Measurements from ENCODE around the gene IER5L. TPM values are rescaled to one million over a fixed set of nuclear protein-coding genes. Genes with fewer than 3 reads are reported as not detected.

IER5L gene
- 16.7 TPM for total RNA-seq

DNA sequence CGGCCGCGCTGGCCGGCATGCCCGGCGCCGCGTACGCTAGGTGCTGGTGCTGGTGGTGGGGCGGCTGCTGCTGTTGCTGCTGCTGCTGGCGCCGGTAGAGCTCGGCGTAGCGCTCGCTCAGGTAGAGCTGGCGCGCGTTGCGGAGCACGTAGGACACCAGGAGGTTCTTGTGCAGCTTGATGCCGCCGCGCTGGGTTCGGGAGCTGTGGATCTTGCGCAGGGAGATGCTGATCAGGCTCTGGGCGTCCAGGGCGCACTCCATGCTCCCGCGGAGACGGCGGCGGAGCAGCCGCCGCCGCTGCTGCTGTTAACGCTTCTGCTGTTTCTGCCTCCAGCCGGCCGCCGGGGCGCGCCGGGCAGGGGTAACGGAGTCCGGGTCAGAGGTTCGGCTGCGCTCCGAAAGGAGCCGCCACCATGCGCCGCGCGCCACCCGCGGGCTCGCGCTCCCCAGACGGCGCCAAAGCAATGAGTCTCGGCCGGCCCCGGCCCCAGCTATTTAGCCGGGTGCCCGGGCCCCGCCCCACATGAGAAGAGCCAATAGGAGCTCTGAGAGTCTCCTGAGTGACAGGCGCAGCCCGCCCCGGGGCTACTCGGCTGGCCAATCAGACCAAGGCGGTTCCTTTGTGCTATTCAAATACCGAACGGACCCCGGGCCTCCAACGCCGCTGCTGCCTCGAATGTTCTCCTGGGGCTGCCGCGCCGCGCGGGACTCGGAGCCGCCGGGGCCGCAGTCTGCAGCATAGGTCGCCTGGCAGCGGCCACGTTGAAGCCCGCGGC lies at the start of gene IER5L:
Gene IER5L, minus strand, starts transcription at position 471 of the 777 bp plus-strand sequence. Its CDS starts 209 bp downstream, at position 262.
- peak within 1 kb of the TSS; percentile 77 to 91 (median 79) for H3K4me3 ChIP-seq (ENCODE audit: low read length in 3 of 3)
- H3K27ac ChIP-seq (ENCODE audit: low read depth, low read length) = peak within 1 kb of the TSS; percentile 93
- no peaks in the 10 kb centered on the region for H3K9me3 ChIP-seq (ENCODE audit: control insufficient read depth in 3 of 3, low read length in 3 of 3)
- H3K36me3 ChIP-seq (ENCODE audit: control insufficient read depth in 3 of 3, insufficient read depth in 3 of 3, low read length in 3 of 3) = no peaks in the 10 kb centered on the region
- H3K9ac ChIP-seq (ENCODE audit: low read depth in 1 of 3, low read length in 3 of 3) = peak within 1 kb of the TSS; percentile 70 to 86 (median 81)
- H3K4me1 ChIP-seq (ENCODE audit: control insufficient read depth in 3 of 3, insufficient read depth in 3 of 3, low read length in 3 of 3) = peaks cover 28 to 41% (median 28%) of the 10 kb centered on the region in 3 donors
- H3K27me3 ChIP-seq (ENCODE audit: control insufficient read depth in 3 of 3, insufficient read depth in 3 of 3, low read length in 3 of 3) = peaks cover 0 to 4% (median 3%) of the 10 kb centered on the region in 3 donors

DNA sequence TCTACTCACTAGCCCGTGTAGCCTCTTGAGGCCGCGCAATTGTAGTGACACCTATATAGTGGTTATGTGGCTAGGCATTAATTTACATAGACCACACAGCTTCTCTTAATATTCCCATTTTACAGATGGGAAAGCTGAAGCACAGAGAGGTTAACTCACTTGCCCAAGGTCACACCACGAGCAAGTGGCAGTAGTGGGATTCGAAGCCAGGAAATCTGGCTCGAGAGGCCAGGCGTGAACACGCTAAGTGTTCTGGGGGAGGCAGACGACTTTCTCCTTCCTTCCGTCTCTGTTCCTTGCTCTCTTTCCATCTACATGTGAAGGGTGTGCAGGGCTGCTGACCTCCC lies 49.8 kb upstream of the IER5L start:
- Histone ChIP-seq H3K9me3 (ENCODE audit: control insufficient read depth in 3 of 3, low read length in 3 of 3) (no peaks in the 10 kb centered on the region), H3K36me3 (ENCODE audit: control insufficient read depth in 3 of 3, insufficient read depth in 3 of 3, low read length in 3 of 3) (no peaks in the 10 kb centered on the region), H3K27me3 (ENCODE audit: control insufficient read depth in 3 of 3, insufficient read depth in 3 of 3, low read length in 3 of 3) (no peaks in the 10 kb centered on the region), H3K27ac (ENCODE audit: low read depth, low read length) (no peak overlapping the region), H3K4me1 (ENCODE audit: control insufficient read depth in 3 of 3, insufficient read depth in 3 of 3, low read length in 3 of 3) (peaks cover 0 to 12% (median 4%) of the 10 kb centered on the region in 3 donors), H3K9ac (ENCODE audit: low read depth in 1 of 3, low read length in 3 of 3) (no peak overlapping the region), H3K4me3 (ENCODE audit: low read length in 3 of 3) (no peak overlapping the region)

DNA sequence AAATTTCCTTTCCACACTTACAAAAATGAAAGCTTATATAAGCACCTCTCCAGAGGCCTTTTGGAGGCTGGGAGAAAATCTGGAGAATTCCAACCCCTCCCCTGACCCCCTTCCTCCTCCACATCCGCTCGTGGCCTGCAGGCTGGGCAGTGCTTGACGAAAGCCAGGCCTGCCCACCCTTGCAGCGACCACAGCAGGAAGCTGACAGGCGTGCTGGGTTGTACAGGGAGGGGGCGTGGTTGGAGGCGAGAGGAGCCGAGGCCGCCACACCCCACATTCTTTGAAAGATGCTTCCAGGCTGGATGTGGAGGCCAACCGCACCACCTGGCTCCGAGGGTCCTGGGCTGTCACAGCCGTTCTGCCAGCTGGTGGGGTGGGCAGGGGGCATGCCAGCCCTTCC lies 47.8 kb upstream of the IER5L start:
- Histone ChIP-seq H3K4me1 (ENCODE audit: control insufficient read depth in 3 of 3, insufficient read depth in 3 of 3, low read length in 3 of 3) (peaks cover 0 to 12% (median 4%) of the 10 kb centered on the region in 3 donors), H3K4me3 (ENCODE audit: low read length in 3 of 3) (no peak overlapping the region), H3K27me3 (ENCODE audit: control insufficient read depth in 3 of 3, insufficient read depth in 3 of 3, low read length in 3 of 3) (no peaks in the 10 kb centered on the region), H3K9ac (ENCODE audit: low read depth in 1 of 3, low read length in 3 of 3) (no peak overlapping the region), H3K36me3 (ENCODE audit: control insufficient read depth in 3 of 3, insufficient read depth in 3 of 3, low read length in 3 of 3) (no peaks in the 10 kb centered on the region), H3K27ac (ENCODE audit: low read depth, low read length) (peak overlapping the region; percentile 58), H3K9me3 (ENCODE audit: control insufficient read depth in 3 of 3, low read length in 3 of 3) (no peaks in the 10 kb centered on the region)

DNA sequence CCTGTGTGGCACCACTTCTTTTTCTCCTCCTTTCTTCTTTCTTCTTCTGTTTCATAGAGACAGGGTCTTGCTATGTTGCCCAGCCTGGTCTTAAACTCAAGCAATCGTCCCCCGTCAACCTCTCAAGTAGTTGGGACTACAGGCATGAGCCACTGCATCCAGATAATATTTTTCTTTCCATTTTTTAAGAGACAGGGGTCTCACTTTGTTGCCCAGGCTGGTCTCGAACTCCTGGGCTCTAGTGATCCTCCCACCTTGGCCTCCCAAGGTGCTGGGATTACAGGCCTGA lies 47.4 kb upstream of the IER5L start:
- H3K9ac ChIP-seq (ENCODE audit: low read depth in 1 of 3, low read length in 3 of 3) = peak overlapping the region in 1 of 3 donors; percentile 50
- H3K4me1 ChIP-seq (ENCODE audit: control insufficient read depth in 3 of 3, insufficient read depth in 3 of 3, low read length in 3 of 3) = peaks cover 0 to 12% (median 4%) of the 10 kb centered on the region in 3 donors
- H3K27me3 ChIP-seq (ENCODE audit: control insufficient read depth in 3 of 3, insufficient read depth in 3 of 3, low read length in 3 of 3) = no peaks in the 10 kb centered on the region
- H3K27ac ChIP-seq (ENCODE audit: low read depth, low read length) = peak overlapping the region; percentile 58
- H3K4me3 ChIP-seq (ENCODE audit: low read length in 3 of 3) = no peak overlapping the region
- H3K9me3 ChIP-seq (ENCODE audit: control insufficient read depth in 3 of 3, low read length in 3 of 3) = no peaks in the 10 kb centered on the region
- no peaks in the 10 kb centered on the region for H3K36me3 ChIP-seq (ENCODE audit: control insufficient read depth in 3 of 3, insufficient read depth in 3 of 3, low read length in 3 of 3)

DNA sequence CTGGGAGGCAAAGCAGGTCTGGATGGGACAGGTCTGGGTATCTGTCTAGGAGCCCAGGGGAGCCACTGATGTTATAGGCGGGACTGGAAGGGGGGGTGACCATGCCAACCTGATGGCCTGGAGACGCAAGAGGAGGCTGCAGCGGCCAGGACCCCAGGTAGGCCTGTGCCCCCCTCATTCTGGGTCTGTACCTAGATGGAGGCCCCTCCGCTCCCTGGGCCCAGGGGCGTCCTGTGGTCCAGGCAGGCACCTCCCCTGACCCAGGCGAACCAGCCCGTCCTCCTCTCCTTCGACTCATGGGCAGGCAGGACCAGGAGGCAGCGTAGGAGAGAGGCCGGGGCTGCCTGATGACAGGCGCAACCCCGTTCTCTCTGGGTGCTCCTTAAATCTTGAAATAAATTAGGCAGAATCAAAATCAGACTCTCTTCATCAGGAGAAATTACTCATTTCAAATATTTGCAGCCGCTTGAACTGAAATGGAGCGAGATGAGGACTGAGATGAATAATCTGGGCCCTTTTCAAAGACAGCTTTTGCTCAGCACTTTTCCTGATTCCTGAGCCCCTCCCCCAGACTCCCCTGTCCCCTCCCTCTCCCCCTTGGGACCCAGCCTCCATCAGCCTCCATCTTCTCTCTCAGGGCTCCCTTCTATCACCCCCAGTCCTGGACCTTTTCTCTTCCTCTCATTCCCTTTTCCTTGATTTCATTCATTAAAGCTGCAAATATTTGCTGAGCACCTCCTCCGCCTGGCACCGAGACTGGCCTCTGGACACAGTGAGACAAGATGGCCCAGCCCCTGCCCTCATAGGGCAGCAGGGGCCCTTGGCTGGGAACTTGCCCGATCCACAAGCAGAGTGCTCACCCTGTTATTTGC lies 46.8 kb upstream of the IER5L start:
- H3K27me3 ChIP-seq (ENCODE audit: control insufficient read depth in 3 of 3, insufficient read depth in 3 of 3, low read length in 3 of 3) = no peaks in the 10 kb centered on the region
- no peaks in the 10 kb centered on the region for H3K36me3 ChIP-seq (ENCODE audit: control insufficient read depth in 3 of 3, insufficient read depth in 3 of 3, low read length in 3 of 3)
- H3K9me3 ChIP-seq (ENCODE audit: control insufficient read depth in 3 of 3, low read length in 3 of 3) = no peaks in the 10 kb centered on the region
- H3K9ac ChIP-seq (ENCODE audit: low read depth in 1 of 3, low read length in 3 of 3) = peak overlapping the region in 1 of 3 donors; percentile 50
- H3K4me1 ChIP-seq (ENCODE audit: control insufficient read depth in 3 of 3, insufficient read depth in 3 of 3, low read length in 3 of 3) = peaks cover 0 to 12% (median 4%) of the 10 kb centered on the region in 3 donors
- H3K4me3 ChIP-seq (ENCODE audit: low read length in 3 of 3) = no peak overlapping the region
- peak overlapping the region; percentile 58 for H3K27ac ChIP-seq (ENCODE audit: low read depth, low read length)

DNA sequence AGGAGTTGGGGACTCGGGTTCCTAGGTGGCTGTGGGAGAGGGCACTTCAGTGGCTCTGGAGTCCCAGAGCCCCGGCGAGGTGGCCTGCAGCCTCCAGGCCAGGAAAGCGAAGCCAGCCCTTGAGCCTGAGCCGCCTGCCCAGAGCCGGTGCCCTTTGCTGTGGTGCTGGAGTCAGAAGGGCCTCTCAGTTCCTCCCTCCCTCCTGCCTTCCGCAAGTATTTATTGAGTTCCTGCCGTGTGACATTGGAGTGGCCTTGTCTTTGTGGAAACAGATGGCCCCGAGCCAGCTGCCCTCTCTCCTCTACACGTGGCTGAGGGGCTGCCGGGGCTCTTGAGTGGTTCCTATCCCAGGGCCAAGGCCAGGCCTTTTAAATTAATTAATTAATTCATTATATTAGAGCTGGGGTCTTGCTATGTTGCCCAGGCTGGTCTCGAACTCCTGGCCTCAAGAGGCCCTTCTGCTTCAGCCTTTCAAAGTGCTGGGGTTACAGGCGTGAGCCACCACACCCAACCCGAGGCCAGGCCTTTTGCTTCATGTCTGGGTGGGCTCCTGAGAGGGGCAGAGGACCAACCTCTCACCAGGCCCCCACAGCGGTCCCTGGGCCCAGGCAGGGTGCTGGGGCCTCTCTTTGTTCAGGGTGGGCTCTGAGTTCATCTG lies 45.6 kb upstream of the IER5L start:
- no peaks in the 10 kb centered on the region for H3K9me3 ChIP-seq (ENCODE audit: control insufficient read depth in 3 of 3, low read length in 3 of 3)
- no peaks in the 10 kb centered on the region for H3K27me3 ChIP-seq (ENCODE audit: control insufficient read depth in 3 of 3, insufficient read depth in 3 of 3, low read length in 3 of 3)
- no peaks in the 10 kb centered on the region for H3K36me3 ChIP-seq (ENCODE audit: control insufficient read depth in 3 of 3, insufficient read depth in 3 of 3, low read length in 3 of 3)
- peak overlapping the region; percentile 58 for H3K27ac ChIP-seq (ENCODE audit: low read depth, low read length)
- H3K9ac ChIP-seq (ENCODE audit: low read depth in 1 of 3, low read length in 3 of 3) = no peak overlapping the region
- H3K4me3 ChIP-seq (ENCODE audit: low read length in 3 of 3) = no peak overlapping the region
- peaks cover 0 to 15% (median 8%) of the 10 kb centered on the region in 3 donors for H3K4me1 ChIP-seq (ENCODE audit: control insufficient read depth in 3 of 3, insufficient read depth in 3 of 3, low read length in 3 of 3)

DNA sequence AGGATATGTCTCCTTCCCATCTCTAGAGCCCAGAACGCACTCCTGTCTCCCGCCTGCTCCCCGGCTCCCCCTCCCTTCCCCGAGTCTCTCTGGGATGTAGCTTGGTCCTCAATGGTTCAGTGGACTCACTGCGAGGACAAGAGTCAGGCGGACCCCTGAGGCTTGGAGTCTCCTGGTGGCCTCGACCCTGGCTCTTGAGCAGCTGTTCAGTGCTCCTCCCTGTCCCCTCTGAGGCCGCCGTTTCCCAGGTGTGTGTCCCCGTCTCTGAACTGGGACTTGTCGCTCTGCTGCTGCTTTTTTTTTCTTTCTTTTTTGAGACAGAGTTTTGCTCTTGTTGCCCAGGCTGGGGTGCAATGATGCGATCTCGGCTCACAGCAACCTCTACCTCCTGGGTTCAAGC lies 44.8 kb upstream of the IER5L start:
- H3K4me1 ChIP-seq (ENCODE audit: control insufficient read depth in 3 of 3, insufficient read depth in 3 of 3, low read length in 3 of 3) = peaks cover 2 to 20% (median 15%) of the 10 kb centered on the region in 3 donors

DNA sequence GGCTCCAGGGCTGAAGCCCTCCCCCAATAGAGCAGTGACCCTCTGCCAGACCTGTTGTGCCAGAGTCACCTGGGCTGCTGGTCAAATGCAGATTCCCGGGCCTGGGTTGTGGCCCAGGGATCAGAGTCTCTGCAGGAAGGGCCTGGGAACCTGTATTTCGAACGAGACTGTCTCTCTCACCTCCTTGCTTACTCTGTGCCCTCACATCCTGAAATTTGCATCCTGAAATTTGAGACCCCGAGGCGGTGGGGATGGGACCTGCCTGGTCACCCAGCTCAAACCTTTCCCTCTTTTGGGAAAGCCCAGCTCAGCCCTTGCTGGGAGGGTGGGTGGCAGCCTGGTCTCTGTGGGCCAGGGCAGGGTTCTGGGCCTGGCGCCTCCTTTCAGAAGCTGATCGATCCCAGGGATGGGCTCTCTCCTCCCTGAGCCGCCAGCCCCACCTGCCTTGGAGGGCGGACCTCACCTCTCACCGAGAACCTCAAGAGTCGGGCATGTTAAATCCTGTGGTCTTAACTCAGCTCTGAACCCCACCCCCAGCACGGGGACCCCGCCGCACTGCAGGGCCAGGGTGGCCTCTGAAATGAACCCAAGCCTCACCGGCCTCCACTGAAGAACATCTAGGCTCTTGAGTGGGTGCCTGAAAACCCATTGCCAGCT lies 44.0 kb upstream of the IER5L start:
- no peak overlapping the region for H3K27ac ChIP-seq (ENCODE audit: low read depth, low read length)
- no peak overlapping the region for H3K9ac ChIP-seq (ENCODE audit: low read depth in 1 of 3, low read length in 3 of 3)
- H3K4me1 ChIP-seq (ENCODE audit: control insufficient read depth in 3 of 3, insufficient read depth in 3 of 3, low read length in 3 of 3) = peaks cover 7 to 26% (median 22%) of the 10 kb centered on the region in 3 donors
- no peaks in the 10 kb centered on the region for H3K9me3 ChIP-seq (ENCODE audit: control insufficient read depth in 3 of 3, low read length in 3 of 3)
- no peaks in the 10 kb centered on the region for H3K27me3 ChIP-seq (ENCODE audit: control insufficient read depth in 3 of 3, insufficient read depth in 3 of 3, low read length in 3 of 3)
- no peak overlapping the region for H3K4me3 ChIP-seq (ENCODE audit: low read length in 3 of 3)
- no peaks in the 10 kb centered on the region for H3K36me3 ChIP-seq (ENCODE audit: control insufficient read depth in 3 of 3, insufficient read depth in 3 of 3, low read length in 3 of 3)

More for the DNA sequence above, 44.8 kb upstream of the IER5L start:
- Histone ChIP-seq H3K27me3 (ENCODE audit: control insufficient read depth in 3 of 3, insufficient read depth in 3 of 3, low read length in 3 of 3) (no peaks in the 10 kb centered on the region), H3K27ac (ENCODE audit: low read depth, low read length) (no peak overlapping the region), H3K9me3 (ENCODE audit: control insufficient read depth in 3 of 3, low read length in 3 of 3) (no peaks in the 10 kb centered on the region), H3K4me3 (ENCODE audit: low read length in 3 of 3) (no peak overlapping the region), H3K36me3 (ENCODE audit: control insufficient read depth in 3 of 3, insufficient read depth in 3 of 3, low read length in 3 of 3) (no peaks in the 10 kb centered on the region), H3K9ac (ENCODE audit: low read depth in 1 of 3, low read length in 3 of 3) (no peak overlapping the region)

DNA sequence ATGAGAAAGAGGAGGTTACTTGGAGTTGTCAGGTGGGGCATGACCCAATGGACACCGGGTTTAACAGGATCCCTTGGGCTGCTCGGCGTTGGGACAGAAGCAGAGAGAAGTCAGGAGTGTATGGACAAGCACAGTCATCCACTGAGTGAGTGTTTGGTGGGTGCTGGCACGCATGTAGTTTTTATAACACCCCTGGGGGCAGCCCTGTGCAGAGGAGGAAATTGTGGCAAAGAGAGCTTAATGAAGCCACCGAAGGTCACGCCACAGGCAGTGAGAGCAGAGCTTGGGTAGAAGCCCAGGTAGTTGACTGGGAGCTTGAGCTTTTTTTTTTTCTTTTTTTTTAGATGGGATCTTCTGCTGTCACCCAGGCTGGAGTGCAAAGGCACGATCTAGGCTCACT lies 43.2 kb upstream of the IER5L start:
- H3K27ac ChIP-seq (ENCODE audit: low read depth, low read length) = no peak overlapping the region
- H3K4me3 ChIP-seq (ENCODE audit: low read length in 3 of 3) = no peak overlapping the region
- no peaks in the 10 kb centered on the region for H3K27me3 ChIP-seq (ENCODE audit: control insufficient read depth in 3 of 3, insufficient read depth in 3 of 3, low read length in 3 of 3)
- H3K9me3 ChIP-seq (ENCODE audit: control insufficient read depth in 3 of 3, low read length in 3 of 3) = no peaks in the 10 kb centered on the region
- no peaks in the 10 kb centered on the region for H3K36me3 ChIP-seq (ENCODE audit: control insufficient read depth in 3 of 3, insufficient read depth in 3 of 3, low read length in 3 of 3)
- H3K4me1 ChIP-seq (ENCODE audit: control insufficient read depth in 3 of 3, insufficient read depth in 3 of 3, low read length in 3 of 3) = peaks cover 7 to 26% (median 24%) of the 10 kb centered on the region in 3 donors
- no peak overlapping the region for H3K9ac ChIP-seq (ENCODE audit: low read depth in 1 of 3, low read length in 3 of 3)
